Aorta (tissue), 5 donors: ENCODE results near the gene AP5Z1. TPM values are rescaled to one million over a fixed set of nuclear protein-coding genes. Genes with fewer than 3 reads are reported as not detected.

Experiments
- ATAC-seq: fragments of 200-7000 bp; cut with Tn5 transposase; one replicate; pipeline ENCODE4 v1.9.1; 2022; ENCODE audit warnings: moderate library complexity; ENCODE audit not compliant: low FRiP score
- DNase-seq, 2 donors: peaks; one replicate each; pipeline ENCODE4 v3.0.0-alpha.2; 2020
- H3K27ac ChIP-seq, 2 donors: one replicate each; pipeline ENCODE4 v1.5.1; 2013; ENCODE audit warnings: low read length in 2 of 2, mild to moderate bottlenecking in 2 of 2, moderate library complexity in 2 of 2, control low read depth in 1 of 2, inconsistent platforms in 1 of 2, low read depth in 1 of 2
- H3K27me3 ChIP-seq, 2 donors: one replicate each; pipeline ENCODE4 v1.6.1; 2013; ENCODE audit warnings: control low read depth in 1 of 2, low read length in 1 of 2, mild to moderate bottlenecking in 1 of 2, moderate library complexity in 1 of 2; ENCODE audit not compliant: insufficient read depth in 2 of 2, control insufficient read depth in 1 of 2
- H3K36me3 ChIP-seq, 2 donors: one replicate each; pipeline ENCODE4 v1.6.1; 2013; ENCODE audit warnings: control low read depth in 1 of 2, low read length in 1 of 2, mild to moderate bottlenecking in 1 of 2; ENCODE audit not compliant: insufficient read depth in 2 of 2, control insufficient read depth in 1 of 2
- H3K4me1 ChIP-seq, 2 donors: one replicate each; pipeline ENCODE4 v1.6.1; 2013; ENCODE audit warnings: low read length in 2 of 2, control low read depth in 1 of 2, mild to moderate bottlenecking in 1 of 2, moderate library complexity in 1 of 2; ENCODE audit not compliant: insufficient read depth in 2 of 2, control insufficient read depth in 1 of 2
- H3K4me3 ChIP-seq, 2 donors: one replicate each; pipeline ENCODE4 v1.5.1; 2013; ENCODE audit warnings: low read length in 2 of 2, control low read depth in 1 of 2, mild to moderate bottlenecking in 1 of 2
- H3K9me3 ChIP-seq: one replicate; pipeline ENCODE4 v1.6.1; 2013; ENCODE audit warnings: mild to moderate bottlenecking, low read length; ENCODE audit not compliant: control insufficient read depth
- WGBS, 2 donors: extraction: QIAGEN DNeasy Blood & Tissue Kit; methylation state at CpG; one replicate each; pipeline ENCODE4 v1.1.7; 2013; 5-methylcytosine and 5-hydroxymethylcytosine counted together
- intact Hi-C, 2 donors: fragments of 100-400 bp; cut with DNase I; formaldehyde crosslinking; loops; one replicate each; pipeline versions ENCODE4 v1.14.2 to v1.15.0; 2022
- polyA plus RNA-seq, 2 donors: library from polyadenylated mRNA; stranded (reverse); fragments of 200-250 nt; gene quantifications; one replicate each; pipeline ENCODE4 v1.2.3, GENCODE V29; 2013
- total RNA-seq, 2 donors: library from RNA; stranded (reverse); fragmentation: NEBNext Ultra II Directional; extraction: Animal tissue kit (Norgen Biotek cat#: 25700); gene quantifications; one replicate each; pipeline ENCODE4 v1.2.1, GENCODE V29; 2021
- donor health status: healthy with polysubstance abuse.
- donor health status: Bipolar disorder and iron deficiency.
- donor health status: DM: no; HTN: no; CAD: no.
- donor health status: DM: no; HTN: no; CAD: no.
- donor health status: DM: yes; HTN: yes; CAD: no.

AP5Z1 gene
- total and polyA plus RNA-seq, 4 donors: 12.5 to 99.9 (median 38.0) TPM

DNA sequence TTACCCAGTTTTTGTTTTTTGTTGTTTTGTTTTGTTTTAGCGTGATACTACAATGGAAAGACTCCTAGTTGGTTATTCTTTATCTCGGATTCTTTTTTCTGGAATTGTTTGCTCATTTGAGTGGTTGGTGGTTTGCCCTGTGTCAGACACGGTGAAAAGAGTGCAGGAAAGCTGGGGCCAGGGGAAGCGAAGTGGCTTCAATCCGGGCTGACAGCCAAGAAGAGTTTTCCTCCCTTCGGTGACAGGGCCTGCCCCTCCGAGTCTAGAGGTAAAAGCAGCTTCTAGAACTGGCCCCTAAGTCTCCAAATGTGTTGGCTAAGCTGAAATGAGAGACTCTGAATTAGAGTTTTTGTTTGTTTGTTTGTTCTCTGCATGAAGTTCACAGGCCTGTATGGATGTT, 5.7 kb upstream of the AP5Z1 start:
- ATAC-seq: no peak
- Histone ChIP-seq H3K27me3 (no peaks in the 10 kb centered on the region), H3K27ac (no peak overlapping the region), H3K36me3 (no peaks in the 10 kb centered on the region), H3K4me1 (no peaks in the 10 kb centered on the region), H3K9me3 (no peaks in the 10 kb centered on the region), H3K4me3 (no peak overlapping the region)
- WGBS, 2 donors: 26 to 34% methylated on average over 7 of the region's 7 CpGs
- intact Hi-C loops: no loop called here
- DNase-seq: no peak

DNA sequence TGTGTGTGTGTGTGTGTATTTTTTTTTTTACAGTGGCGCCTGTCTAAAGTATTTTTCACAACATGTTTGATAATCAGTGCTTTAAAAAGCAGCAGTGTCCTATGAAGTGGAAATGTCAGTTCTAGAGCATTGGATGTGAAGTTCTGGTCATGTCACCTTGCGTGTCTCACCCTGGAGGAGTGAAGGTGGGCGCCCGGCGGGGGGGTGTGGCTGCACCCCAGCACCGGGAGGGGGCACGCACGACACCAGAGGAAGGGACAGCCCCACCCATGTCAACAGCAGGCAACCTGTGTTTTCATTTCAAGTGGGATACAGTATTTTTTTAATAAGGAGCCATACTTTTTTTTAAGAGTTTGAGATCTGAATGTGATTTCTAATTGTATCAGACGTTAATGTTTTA, 4.5 kb upstream of the AP5Z1 start:
- intact Hi-C loops: no loop called here
- H3K4me3 ChIP-seq: no peak overlapping the region
- ATAC-seq: no peak
- WGBS, 2 donors: 81 to 83% methylated on average over 9 of the region's 9 CpGs
- H3K27me3 ChIP-seq: no peaks in the 10 kb centered on the region
- no peak overlapping the region for H3K27ac ChIP-seq
- no peaks in the 10 kb centered on the region for H3K9me3 ChIP-seq
- H3K36me3 ChIP-seq: no peaks in the 10 kb centered on the region
- H3K4me1 ChIP-seq: no peaks in the 10 kb centered on the region
- no peak for DNase-seq

DNA sequence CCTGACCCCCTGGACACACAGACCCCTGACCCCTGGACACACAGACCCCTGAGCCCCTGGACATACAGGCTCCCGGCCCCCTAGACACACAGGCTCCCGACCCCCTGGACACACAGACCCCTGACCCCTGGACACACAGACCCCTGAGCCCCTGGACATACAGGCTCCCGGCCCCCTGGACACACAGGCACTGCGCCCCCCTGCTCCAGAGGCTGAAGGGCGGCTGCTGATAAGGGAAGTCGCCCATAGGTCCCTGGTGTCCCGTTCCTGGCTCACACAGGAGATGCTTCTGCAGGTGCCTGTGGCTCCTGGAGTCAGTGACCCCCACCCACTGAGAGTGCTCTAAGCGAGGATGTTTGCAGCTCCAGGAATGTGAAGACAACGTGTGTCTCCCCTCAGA, 3.7 kb upstream of the AP5Z1 start:
- Histone ChIP-seq H3K27me3 (no peaks in the 10 kb centered on the region), H3K4me1 (no peaks in the 10 kb centered on the region), H3K36me3 (no peaks in the 10 kb centered on the region), H3K9me3 (no peaks in the 10 kb centered on the region), H3K27ac (no peak overlapping the region), H3K4me3 (no peak overlapping the region)
- DNase-seq: no peak
- WGBS, 2 donors: 80 to 85% methylated on average over 9 of the region's 9 CpGs
- ATAC-seq: no peak
- intact Hi-C loops: no loop called here

DNA sequence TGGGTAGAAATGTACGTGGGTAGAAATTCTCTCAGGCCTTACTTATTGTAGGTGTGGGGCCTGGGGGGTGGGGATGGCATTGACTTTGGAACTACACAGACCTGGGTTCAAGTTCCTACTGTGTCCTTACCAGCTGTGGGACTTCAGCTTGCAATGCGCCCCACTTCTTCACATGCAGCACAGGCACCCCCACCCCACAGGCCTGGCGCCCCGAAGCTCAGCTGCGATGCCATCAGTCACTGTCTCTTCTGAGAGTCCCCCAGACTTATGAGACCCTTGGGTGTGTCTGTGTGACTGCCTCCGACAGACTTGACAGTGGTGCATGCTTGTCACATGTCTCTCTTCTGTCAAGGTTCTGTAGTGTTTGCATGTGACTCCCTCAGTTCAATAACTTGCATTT, 3.1 kb upstream of the AP5Z1 start:
- Histone ChIP-seq H3K27me3 (no peaks in the 10 kb centered on the region), H3K9me3 (no peaks in the 10 kb centered on the region), H3K36me3 (no peaks in the 10 kb centered on the region), H3K4me3 (no peak overlapping the region), H3K27ac (no peak overlapping the region), H3K4me1 (no peaks in the 10 kb centered on the region)
- no peak for ATAC-seq
- intact Hi-C loops: no loop called here
- DNase-seq: no peak
- 83 to 89% methylated on average over 6 of the region's 6 CpGs for WGBS, 2 donors

DNA sequence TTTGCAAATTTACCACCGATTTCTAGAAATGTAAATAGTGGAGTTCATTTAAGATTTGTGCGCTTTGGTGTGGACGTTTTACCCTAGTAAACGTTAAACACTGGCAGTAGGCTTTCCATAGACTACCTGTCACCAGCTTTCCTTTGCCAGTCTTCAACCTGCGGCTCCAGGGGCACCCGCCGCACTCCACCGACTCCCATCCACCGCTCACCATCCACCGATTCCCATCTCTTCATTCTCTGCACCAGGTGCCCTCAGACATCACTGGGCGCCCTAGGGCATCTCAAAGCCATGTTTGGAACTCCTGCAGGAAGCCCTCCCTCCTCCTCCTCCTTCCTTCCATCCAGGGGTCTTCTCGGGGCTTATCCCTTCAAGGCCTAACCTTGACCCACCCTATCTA, 1.4 kb upstream of the AP5Z1 start:
- Histone ChIP-seq H3K36me3 (no peaks in the 10 kb centered on the region), H3K4me3 (no peak overlapping the region), H3K27me3 (no peaks in the 10 kb centered on the region), H3K9me3 (no peaks in the 10 kb centered on the region), H3K27ac (no peak overlapping the region), H3K4me1 (no peaks in the 10 kb centered on the region)
- WGBS, 2 donors: 85 to 86% methylated on average over 12 of the region's 12 CpGs
- DNase-seq (no peak), ATAC-seq (no peak)
- intact Hi-C loops: no loop called here

DNA sequence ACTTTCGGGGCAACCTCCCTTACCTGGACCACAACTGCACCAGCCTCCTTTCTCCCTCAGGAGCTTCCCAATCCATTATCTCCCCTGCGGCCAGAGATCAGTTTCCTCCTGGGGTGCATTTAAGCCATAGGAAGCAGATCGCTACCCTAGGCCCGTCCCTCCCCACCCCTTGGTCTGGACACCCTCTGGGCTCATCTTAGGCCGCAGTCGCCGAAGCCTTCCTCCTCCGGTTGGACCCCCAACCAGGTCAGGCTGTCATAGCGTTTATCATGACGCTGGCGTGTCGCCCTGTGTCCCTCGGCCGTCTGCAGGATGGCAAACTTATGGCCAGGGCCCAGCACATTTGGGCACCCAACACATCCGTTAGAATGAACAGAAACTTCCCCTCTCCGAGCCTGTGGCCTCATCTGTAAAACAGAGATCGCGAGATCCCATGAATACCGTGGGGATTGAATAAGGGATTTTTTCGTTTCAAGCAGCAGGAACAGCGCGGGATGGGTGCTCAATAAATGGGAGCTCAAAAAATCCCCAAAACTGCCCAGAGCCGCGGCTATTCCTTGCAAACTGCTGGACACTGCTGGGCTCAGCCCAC, 669 bp upstream of the AP5Z1 start:
- Histone ChIP-seq H3K4me1 (no peaks in the 10 kb centered on the region), H3K4me3 (peak overlapping the region; percentile 57 to 91), H3K27me3 (no peaks in the 10 kb centered on the region), H3K27ac (peak overlapping the region; percentile 1 to 61), H3K36me3 (no peaks in the 10 kb centered on the region), H3K9me3 (no peaks in the 10 kb centered on the region)
- intact Hi-C loops: no loop called here
- 7 to 8% methylated on average over 24 of the region's 24 CpGs for WGBS, 2 donors
- DNase-seq: peak in 1 of 2 donors; percentile 72
- ATAC-seq: peak; percentile 58

DNA sequence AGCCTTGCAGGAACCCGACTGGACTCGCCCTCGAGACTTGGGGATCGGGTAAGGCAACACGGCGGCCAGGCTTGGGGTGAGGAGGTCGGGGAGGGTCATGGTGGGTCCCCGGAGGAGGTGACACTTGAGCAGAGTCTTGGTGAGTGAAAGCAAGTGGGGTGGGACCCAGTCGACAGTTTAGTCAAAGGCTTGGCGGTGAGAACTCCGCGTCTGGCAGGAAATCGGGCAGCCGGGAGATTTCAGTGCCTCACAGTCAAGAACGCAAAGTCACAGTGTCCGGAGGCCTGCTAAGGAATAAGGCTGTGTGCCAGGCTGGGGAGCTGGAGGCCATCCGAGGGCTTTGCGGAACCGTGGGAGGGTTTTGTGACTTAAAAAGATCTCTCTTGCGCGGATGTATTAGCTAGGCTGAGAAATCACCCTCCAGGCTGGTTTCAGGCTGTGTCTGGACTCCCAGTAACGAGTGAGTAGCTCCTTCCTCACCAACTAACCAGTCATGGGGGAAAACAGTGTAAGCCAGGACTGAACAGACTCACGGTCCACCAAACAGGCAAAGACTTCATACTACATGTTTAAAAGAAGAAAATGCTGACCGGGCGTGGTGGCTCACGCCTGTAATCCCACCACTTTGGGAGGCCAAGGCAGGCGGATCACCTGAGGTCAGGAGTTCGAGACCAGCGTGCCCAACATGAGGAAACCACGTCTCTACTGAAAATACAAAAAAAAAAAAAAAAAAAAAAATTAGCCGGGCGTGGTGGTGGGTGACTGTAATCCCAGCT, 613 bp downstream of the AP5Z1 start:
- H3K9me3 ChIP-seq: no peaks in the 10 kb centered on the region
- no peaks in the 10 kb centered on the region for H3K27me3 ChIP-seq
- peak overlapping the region; percentile 38 to 47 for H3K27ac ChIP-seq
- no peaks in the 10 kb centered on the region for H3K36me3 ChIP-seq
- DNase-seq: peak; percentile 75 to 83
- no peaks in the 10 kb centered on the region for H3K4me1 ChIP-seq
- intact Hi-C loops: no loop called here
- 19 to 21% methylated on average over 31 to 32 of the region's 32 CpGs for WGBS, 2 donors
- H3K4me3 ChIP-seq: peak overlapping the region; percentile 53 to 91
- peak; percentile 49 for ATAC-seq

DNA sequence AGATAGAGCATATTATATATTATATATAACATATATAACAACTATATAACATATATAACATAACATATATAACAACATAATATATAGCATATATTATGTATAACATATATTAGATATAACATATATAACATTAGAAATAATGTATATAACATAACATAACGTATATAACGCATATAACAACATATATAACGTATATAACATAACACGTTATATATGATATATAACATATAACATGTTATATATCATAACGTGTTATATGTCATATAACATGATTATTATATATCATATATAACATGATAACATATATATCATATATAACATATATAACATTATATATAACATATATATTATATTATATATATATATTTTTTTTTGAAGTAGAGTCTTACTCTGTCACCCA, 3.7 kb downstream of the AP5Z1 start:
- ATAC-seq (no peak), DNase-seq (no peak)
- no peaks in the 10 kb centered on the region for H3K4me1 ChIP-seq
- H3K27me3 ChIP-seq: no peaks in the 10 kb centered on the region
- no peak overlapping the region for H3K4me3 ChIP-seq
- no peak overlapping the region for H3K27ac ChIP-seq
- WGBS, 2 donors: 84 to 88% methylated on average over 5 of the region's 5 CpGs
- peaks cover 0 to 9% of the 10 kb centered on the region in 2 donors for H3K36me3 ChIP-seq
- H3K9me3 ChIP-seq: no peaks in the 10 kb centered on the region
- intact Hi-C loops: no loop called here
